HEK293T (cell line): Measurements from ENCODE around the gene ATP13A2.

Source experiments
- ARNT ChIP-seq: fragments of 450-650 bp; IDR thresholded peaks from 2 replicates; pipeline ENCODE4 v1.6.1; 2017; ENCODE audit warnings: mild to moderate bottlenecking
- BHLHE40 ChIP-seq: fragments of 450-650 bp; IDR thresholded peaks from 2 replicates; pipeline ENCODE4 v1.6.1; 2016; ENCODE audit warnings: mild to moderate bottlenecking, moderate library complexity, borderline replicate concordance
- CTBP1 ChIP-seq: fragments of 450-650 bp; IDR thresholded peaks from 2 replicates; pipeline ENCODE4 v1.6.1; 2016; ENCODE audit warnings: borderline replicate concordance
- ELF4 ChIP-seq: fragments of 450-650 bp; IDR thresholded peaks from 2 replicates; pipeline ENCODE4 v1.6.1; 2017; ENCODE audit warnings: antibody characterized with exemption
- FOXA1 ChIP-seq: fragments of 450-650 bp; IDR thresholded peaks from 2 replicates; pipeline ENCODE4 v1.6.1; 2016; ENCODE audit warnings: mild to moderate bottlenecking
- FOXK2 ChIP-seq: fragments of 450-650 bp; IDR thresholded peaks from 2 replicates; pipeline ENCODE4 v1.6.1; 2016; ENCODE audit warnings: mild to moderate bottlenecking
- FOXM1 ChIP-seq: fragments of 450-650 bp; IDR thresholded peaks from 2 replicates; pipeline ENCODE4 v1.6.1; 2017; ENCODE audit warnings: mild to moderate bottlenecking, borderline replicate concordance
- L3MBTL2 ChIP-seq: fragments of 450-650 bp; conservative IDR thresholded peaks from 2 replicates; pipeline ENCODE4 v1.6.1; 2016; ENCODE audit warnings: mild to moderate bottlenecking
- PKNOX1 ChIP-seq: fragments of 450-650 bp; IDR thresholded peaks from 2 replicates; pipeline ENCODE4 v1.6.1; 2016
- SP1 ChIP-seq: fragments of 450-650 bp; IDR thresholded peaks from 2 replicates; pipeline ENCODE4 v1.6.1; 2017
- SUZ12 ChIP-seq: fragments of 450-650 bp; IDR thresholded peaks from 2 replicates; pipeline ENCODE4 v1.6.1; 2016; ENCODE audit warnings: mild to moderate bottlenecking
- TARDBP ChIP-seq: fragments of 450-650 bp; IDR thresholded peaks from 2 replicates; pipeline ENCODE4 v1.6.1; 2016

- no peak for TF ChIP-seq FOXK2
- TF ChIP-seq SUZ12: no peak
- no peak for TF ChIP-seq FOXA1
- TF ChIP-seq ARNT: no peak
- TF ChIP-seq PKNOX1: no peak
- TF ChIP-seq SP1: no peak
- TF ChIP-seq ELF4: no peak
- no peak for TF ChIP-seq FOXM1
- no peak for TF ChIP-seq BHLHE40
- no peak for TF ChIP-seq CTBP1
- TF ChIP-seq TARDBP: no peak
- no peak for TF ChIP-seq L3MBTL2
Measured at GRCh38 chr1:17007121-17007520, 4.6 kb downstream of the ATP13A2 start.
